NCI-H446 treated with DMSO at 0.1 percent for 48 hours (cell line): ENCODE measurements around the gene STK24.
"Not testable (repeated sequence)": the region's sequence is repeated elsewhere in the genome, so short reads cannot be mapped to it uniquely, and the experiment has no call there.

Source experiments
- DNase-seq: peaks from one replicate; lab custom pipeline; 2025; lab: John Stamatoyannopoulos, UW

STK24 gene

GRCh38 chr13:98582947-98583346 is 6.0 kb upstream of the STK24 start:
- DNase-seq, result no peak

- no peak for DNase-seq
Observed at GRCh38 chr13:98581971-98582702, 5.2 kb upstream of the STK24 start.

GRCh38 chr13:98581381-98581780 is 4.5 kb upstream of the STK24 start:
- DNase-seq, result no peak

GRCh38 chr13:98580420-98580819 is 3.5 kb upstream of the STK24 start:
- DNase-seq, result no peak

- DNase-seq, result no peak
Observed at GRCh38 chr13:98577836-98578285, 954 bp upstream of the STK24 start.

- DNase-seq, result no peak
Observed at GRCh38 chr13:98576200-98576945, 534 bp downstream of the STK24 start.

GRCh38 chr13:98575904-98576199 is 1.1 kb downstream of the STK24 start:
- no peak for DNase-seq

- DNase-seq, result no peak
Observed at GRCh38 chr13:98575009-98575903, 1.7 kb downstream of the STK24 start.

- no peak for DNase-seq
Observed at GRCh38 chr13:98571955-98572662, 4.8 kb downstream of the STK24 start.

GRCh38 chr13:98570929-98571372 is 6.0 kb downstream of the STK24 start:
- no peak for DNase-seq

GRCh38 chr13:98569494-98570367 is 7.2 kb downstream of the STK24 start:
- DNase-seq, result not testable (repeated sequence)

GRCh38 chr13:98568918-98569317 is 8.0 kb downstream of the STK24 start:
- DNase-seq, result no peak

- no peak for DNase-seq
Observed at GRCh38 chr13:98567140-98567539, 9.8 kb downstream of the STK24 start.

GRCh38 chr13:98565726-98566565 is 11.0 kb downstream of the STK24 start:
- DNase-seq, result no peak

GRCh38 chr13:98564204-98564603 is 12.7 kb downstream of the STK24 start:
- DNase-seq, result no peak

- DNase-seq, result no peak
Observed at GRCh38 chr13:98563071-98563470, 13.8 kb downstream of the STK24 start.

- no peak for DNase-seq
Observed at GRCh38 chr13:98559169-98559568, 17.7 kb downstream of the STK24 start.

GRCh38 chr13:98557937-98558792 is 18.7 kb downstream of the STK24 start:
- no peak for DNase-seq
